Measurements from ENCODE around the gene ACVR1B. TPM values are rescaled to one million over a fixed set of nuclear protein-coding genes. Genes with fewer than 3 reads are reported as not detected.

Gene ACVR1B
- total RNA-seq, 2 experiments from 2014 or later = 7.5 to 8.6 TPM

GRCh38 chr12:51913071-51914033 lies 38.1 kb upstream of the ACVR1B start:
- no peaks in the 10 kb centered on the region for H3K36me3 Mint-ChIP-seq (ENCODE audit: low read depth)
- H3K27me3 Mint-ChIP-seq = peaks cover 8% of the 10 kb centered on the region
- ATAC-seq (no peak), DNase-seq (no peak)
- H3K4me3 Mint-ChIP-seq = no peak overlapping the region
- no peaks in the 10 kb centered on the region for H3K9me3 Mint-ChIP-seq
- CTCF ChIA-PET = interaction anchor here (1.6 to 3.4 kb wide), 3 partner anchors 10 to 68 kb away, joined by 4 to 16 read pairs (median 9); no protein-coding TSS in a partner anchor
- intact Hi-C loops (cut with micrococcal nuclease) = no loop called here
- POLR2A ChIA-PET = no interaction called here
- no peak overlapping the region for H3K27ac Mint-ChIP-seq
- H3K4me1 Mint-ChIP-seq (ENCODE audit: low read depth) = no peaks in the 10 kb centered on the region
- no peak for TF ChIP-seq CTCF (IDR thresholded peaks at IDR 0.05)

- intact Hi-C loops (cut with micrococcal nuclease) = no loop called here
- no peaks in the 10 kb centered on the region for H3K36me3 Mint-ChIP-seq (ENCODE audit: low read depth)
- no peak overlapping the region for H3K4me3 Mint-ChIP-seq
- CTCF ChIA-PET = interaction anchor here (1.0 to 3.4 kb wide), 2 partner anchors 9 kb away, joined by 4 to 16 read pairs; no protein-coding TSS in a partner anchor
- ATAC-seq (no peak), DNase-seq (no peak)
- no peak for TF ChIP-seq CTCF (IDR thresholded peaks at IDR 0.05)
- POLR2A ChIA-PET = no interaction called here
- H3K27ac Mint-ChIP-seq = no peak overlapping the region
- no peaks in the 10 kb centered on the region for H3K9me3 Mint-ChIP-seq
- no peaks in the 10 kb centered on the region for H3K4me1 Mint-ChIP-seq (ENCODE audit: low read depth)
- H3K27me3 Mint-ChIP-seq = peaks cover 2% of the 10 kb centered on the region
These were observed 37.2 kb upstream of the ACVR1B start for GRCh38 chr12:51914034-51914923.

- no peak overlapping the region for H3K27ac Mint-ChIP-seq
- H3K27me3 Mint-ChIP-seq = peaks cover 2% of the 10 kb centered on the region
- no peak for DNase-seq
- POLR2A ChIA-PET = no interaction called here
- H3K36me3 Mint-ChIP-seq (ENCODE audit: low read depth) = no peaks in the 10 kb centered on the region
- no peaks in the 10 kb centered on the region for H3K9me3 Mint-ChIP-seq
- H3K4me1 Mint-ChIP-seq (ENCODE audit: low read depth) = no peaks in the 10 kb centered on the region
- intact Hi-C loops (cut with micrococcal nuclease) = no loop called here
- no peak overlapping the region for H3K4me3 Mint-ChIP-seq
- CTCF ChIA-PET = interaction anchor here (1.0 kb wide), 1 partner anchor 8 kb away, joined by 4 read pairs; no protein-coding TSS in a partner anchor
- no peak for ATAC-seq
- no peak for TF ChIP-seq CTCF (IDR thresholded peaks at IDR 0.05)
These were observed 36.4 kb upstream of the ACVR1B start for GRCh38 chr12:51915003-51915625.

- Mint-ChIP-seq H3K4me1 (ENCODE audit: low read depth) (no peaks in the 10 kb centered on the region), H3K27ac (no peak overlapping the region), H3K9me3 (no peaks in the 10 kb centered on the region), H3K27me3 (peaks cover 2% of the 10 kb centered on the region), H3K4me3 (no peak overlapping the region), H3K36me3 (ENCODE audit: low read depth) (no peaks in the 10 kb centered on the region)
- intact Hi-C loops (cut with micrococcal nuclease) = no loop called here
- ChIA-PET POLR2A (no interaction called here), CTCF (interaction anchor here (1.0 kb wide), 1 partner anchor 10 kb away, joined by 4 read pairs; no protein-coding TSS in a partner anchor)
- no peak for DNase-seq
- no peak for TF ChIP-seq CTCF (IDR thresholded peaks at IDR 0.05)
- ATAC-seq = no peak
These were observed 35.5 kb upstream of the ACVR1B start for GRCh38 chr12:51915951-51916350.

Data from activated CD8-positive, alpha-beta T cell treated with anti-CD3 and anti-CD28 coated beads for 36 hours (primary cell).